K562 (cell line): Measurements from ENCODE around the gene LRRC75A.

ENCODE experiments used
- FOS ChIP-seq: IDR thresholded peaks from 3 replicates; pipeline ENCODE4 v1.6.1; 2011; ENCODE audit not compliant: insufficient read length; ENCODE audit errors: extremely low read depth
- FOXM1 ChIP-seq, 2 experiments: fragments of 450-650 bp in 1 of 2; sonication (generic) in 1 of 2; formaldehyde crosslinking in 1 of 2; IDR thresholded peaks; 2 replicates each; pipeline versions ENCODE4 v1.6.1 to v1.9.0; 2017 to 2022; ENCODE audit warnings: low read depth in 2 of 2, mild to moderate bottlenecking in 2 of 2, missing genetic modification reagents in 1 of 2, moderate library complexity in 1 of 2
- SP1 ChIP-seq: sonication (generic); formaldehyde crosslinking; IDR thresholded peaks from 2 replicates; pipeline ENCODE4 v1.8.1; 2022; ENCODE audit warnings: mild to moderate bottlenecking, missing genetic modification reagents
- U2AF2 ChIP-seq: fragments of 200-400 bp; formaldehyde crosslinking; optimal IDR thresholded peaks from 2 replicates; pipeline ENCODE3; 2017; ENCODE audit warnings: low read depth, mild to moderate bottlenecking, low read length
- ZNF274 ChIP-seq: IDR thresholded peaks from 2 replicates; pipeline ENCODE4 v1.6.1; 2011; ENCODE audit warnings: low read depth, mild to moderate bottlenecking, low read length, moderate library complexity, borderline replicate concordance
- TF ChIP-seq, protein P1 (sequence below): IDR thresholded peaks from 2 replicates; pipeline ENCODE4 v1.6.1; 2011; ENCODE audit not compliant: insufficient read length; ENCODE audit errors: extremely low read depth
- TF ChIP-seq, protein P2 (sequence below): fragments of 450-650 bp; formaldehyde crosslinking; IDR thresholded peaks from 2 replicates; pipeline ENCODE4 v1.4.0; 2020; ENCODE audit warnings: mild to moderate bottlenecking, moderate library complexity

DNA sequence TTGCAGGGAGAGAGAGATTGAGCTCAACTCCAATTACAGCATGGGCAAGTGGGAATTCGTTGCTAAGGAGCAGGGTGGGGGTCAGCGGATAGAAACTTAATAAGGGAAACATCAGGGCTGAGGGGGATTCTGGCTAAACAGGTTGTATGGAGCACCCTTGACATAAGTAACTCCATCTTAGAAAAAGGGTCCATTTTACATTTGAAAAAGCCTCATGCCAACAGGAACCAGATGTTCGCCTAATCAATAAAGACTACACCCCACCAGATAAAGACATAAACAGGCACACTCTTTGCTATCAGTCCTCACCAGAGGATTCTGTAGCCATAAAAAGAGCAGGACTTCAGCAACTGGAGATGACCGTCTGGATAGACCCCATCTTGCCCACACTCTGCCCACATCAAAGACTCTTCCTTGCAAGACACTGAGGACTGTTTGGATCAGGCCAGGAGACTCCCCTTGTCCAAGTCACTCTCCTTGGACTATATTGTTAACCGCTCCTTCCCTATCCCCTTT is 1.6 kb upstream of the LRRC75A start:
- TF ChIP-seq FOXM1 (IDR thresholded peaks at IDR 0.05; ENCODE audit: low read depth): no peak
- TF ChIP-seq FOXM1 (CRISPR knock-in tag; IDR thresholded peaks at IDR 0.05; ENCODE audit: low read depth): no peak
- TF ChIP-seq U2AF2: no peak
- no peak for TF ChIP-seq SP1 (CRISPR knock-in tag)
- TF ChIP-seq, protein P1, sequence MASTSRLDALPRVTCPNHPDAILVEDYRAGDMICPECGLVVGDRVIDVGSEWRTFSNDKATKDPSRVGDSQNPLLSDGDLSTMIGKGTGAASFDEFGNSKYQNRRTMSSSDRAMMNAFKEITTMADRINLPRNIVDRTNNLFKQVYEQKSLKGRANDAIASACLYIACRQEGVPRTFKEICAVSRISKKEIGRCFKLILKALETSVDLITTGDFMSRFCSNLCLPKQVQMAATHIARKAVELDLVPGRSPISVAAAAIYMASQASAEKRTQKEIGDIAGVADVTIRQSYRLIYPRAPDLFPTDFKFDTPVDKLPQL: no peak
- no peak for TF ChIP-seq FOS
- TF ChIP-seq ZNF274: no peak
- TF ChIP-seq, protein P2, sequence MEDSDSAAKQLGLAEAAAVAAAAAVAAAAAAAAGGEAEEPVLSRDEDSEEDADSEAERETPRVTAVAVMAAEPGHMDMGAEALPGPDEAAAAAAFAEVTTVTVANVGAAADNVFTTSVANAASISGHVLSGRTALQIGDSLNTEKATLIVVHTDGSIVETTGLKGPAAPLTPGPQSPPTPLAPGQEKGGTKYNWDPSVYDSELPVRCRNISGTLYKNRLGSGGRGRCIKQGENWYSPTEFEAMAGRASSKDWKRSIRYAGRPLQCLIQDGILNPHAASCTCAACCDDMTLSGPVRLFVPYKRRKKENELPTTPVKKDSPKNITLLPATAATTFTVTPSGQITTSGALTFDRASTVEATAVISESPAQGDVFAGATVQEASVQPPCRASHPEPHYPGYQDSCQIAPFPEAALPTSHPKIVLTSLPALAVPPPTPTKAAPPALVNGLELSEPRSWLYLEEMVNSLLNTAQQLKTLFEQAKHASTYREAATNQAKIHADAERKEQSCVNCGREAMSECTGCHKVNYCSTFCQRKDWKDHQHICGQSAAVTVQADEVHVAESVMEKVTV (CRISPR knock-in tag): no peak
